Tibial nerve (tissue), 4 donors: ENCODE measurements around the gene MT2A. TPM values are rescaled to one million over a fixed set of nuclear protein-coding genes. Genes with fewer than 3 reads are reported as not detected.

Source experiments
- DNase-seq, 2 donors: peaks; one replicate each; pipeline ENCODE4 v3.0.0-alpha.2; 2019; ENCODE audit warnings: low spot score in 2 of 2
- H3K27ac ChIP-seq, 4 donors: fragments of 200-600 bp; sonication (generic) in 3 of 4; one replicate each; pipeline ENCODE4 v1.5.1; 2017 to 2019; ENCODE audit warnings: mild to moderate bottlenecking in 1 of 4
- H3K27me3 ChIP-seq, 2 donors: fragments of 200-600 bp; sonication (generic) in 1 of 2; one replicate each; pipeline versions ENCODE4 v1.5.1 to v1.6.0; 2017 to 2019
- H3K36me3 ChIP-seq, 3 donors: fragments of 200-600 bp; sonication (generic); one replicate each; pipeline ENCODE4 v1.5.1; 2018 to 2019
- H3K4me1 ChIP-seq, 4 donors: fragments of 200-600 bp; sonication (generic) in 3 of 4; one replicate each; pipeline ENCODE4 v1.5.1; 2017 to 2019
- H3K4me3 ChIP-seq, 4 donors: fragments of 200-600 bp; sonication (generic) in 3 of 4; one replicate each; pipeline ENCODE4 v1.5.1; 2017 to 2019; ENCODE audit warnings: mild to moderate bottlenecking in 1 of 4, moderate library complexity in 1 of 4
- H3K9me3 ChIP-seq, 4 donors: fragments of 200-600 bp; sonication (generic) in 3 of 4; one replicate each; pipeline ENCODE4 v1.5.1; 2017 to 2019
- CTCF ChIP-seq, 5 experiments: fragments of 200-600 bp in 3 of 5; fragments of 450-650 bp in 2 of 5; sonication (generic) in 3 of 5; IDR thresholded peaks; one replicate each; pipeline ENCODE4 v1.5.1; 2016 to 2019; ENCODE audit warnings: antibody characterized with exemption in 5 of 5, mild to moderate bottlenecking in 3 of 5, moderate library complexity in 2 of 5
- EP300 ChIP-seq, 2 donors: sonication (generic); formaldehyde crosslinking; IDR thresholded peaks; one replicate each; pipeline ENCODE4 v1.6.1; 2017; ENCODE audit warnings: antibody characterized with exemption in 2 of 2, mild to moderate bottlenecking in 1 of 2
- POLR2A ChIP-seq, 2 donors: fragments of 450-650 bp; IDR thresholded peaks; one replicate each; pipeline ENCODE4 v1.6.1; 2017; ENCODE audit warnings: antibody characterized with exemption in 2 of 2, mild to moderate bottlenecking in 2 of 2, moderate library complexity in 2 of 2
- WGBS, 2 donors: methylation state at CpG; one replicate each; pipeline ENCODE4 v1.1.5; 2018; 5-methylcytosine and 5-hydroxymethylcytosine counted together
- total RNA-seq, 4 donors: library from RNA; depleted of rRNA; stranded (reverse); fragments of >200 nt; gene quantifications; one replicate each; pipeline ENCODE4 v1.1.0, GENCODE V29; 2016

MT2A gene
- total RNA-seq, 4 donors from 2014 or later, result 154 to 612 (median 354) TPM

GRCh38 chr16:56645838-56646237, 37.5 kb downstream of the MT2A start:
- WGBS, 2 donors, result 0% methylated on average over 1 of the region's 1 CpG
- peaks cover 0 to 24% of the 10 kb centered on the region in 2 donors for H3K27me3 ChIP-seq

GRCh38 chr16:56647641-56648431, 39.5 kb downstream of the MT2A start:
- TF ChIP-seq POLR2A (IDR thresholded peaks at IDR 0.05) (no peak), CTCF (IDR thresholded peaks at IDR 0.05) (no peak), EP300 (IDR thresholded peaks at IDR 0.05) (no peak)
- Histone ChIP-seq H3K27ac (no peak overlapping the region), H3K9me3 (no peaks in the 10 kb centered on the region), H3K36me3 (no peaks in the 10 kb centered on the region), H3K27me3 (peaks cover 0 to 27% of the 10 kb centered on the region in 2 donors), H3K4me1 (peaks cover 0 to 13% (median 10%) of the 10 kb centered on the region in 4 donors), H3K4me3 (no peak overlapping the region)
- 32 to 39% methylated on average over 25 to 29 of the region's 33 CpGs for WGBS, 2 donors
- no peak for DNase-seq

More at GRCh38 chr16:56645838-56646237, 37.5 kb downstream of the MT2A start:
- no peaks in the 10 kb centered on the region for H3K36me3 ChIP-seq
- no peak for TF ChIP-seq POLR2A (IDR thresholded peaks at IDR 0.05)
- TF ChIP-seq EP300 (IDR thresholded peaks at IDR 0.05), result no peak
- TF ChIP-seq CTCF (IDR thresholded peaks at IDR 0.05), result no peak
- no peaks in the 10 kb centered on the region for H3K9me3 ChIP-seq
- no peak for DNase-seq
- no peak overlapping the region for H3K27ac ChIP-seq
- peaks cover 0 to 16% (median 10%) of the 10 kb centered on the region in 4 donors for H3K4me1 ChIP-seq
- H3K4me3 ChIP-seq, result no peak overlapping the region

GRCh38 chr16:56649271-56649670, 40.9 kb downstream of the MT2A start:
- no peak for DNase-seq
- H3K9me3 ChIP-seq, result no peaks in the 10 kb centered on the region
- peaks cover 0 to 23% of the 10 kb centered on the region in 2 donors for H3K27me3 ChIP-seq
- TF ChIP-seq EP300 (IDR thresholded peaks at IDR 0.05) (no peak), CTCF (IDR thresholded peaks at IDR 0.05) (no peak), POLR2A (IDR thresholded peaks at IDR 0.05) (no peak)
- 67 to 83% methylated on average over 2 of the region's 2 CpGs for WGBS, 2 donors
- no peaks in the 10 kb centered on the region for H3K36me3 ChIP-seq
- H3K27ac ChIP-seq, result no peak overlapping the region
- no peak overlapping the region for H3K4me3 ChIP-seq
- no peaks in the 10 kb centered on the region for H3K4me1 ChIP-seq

DNA sequence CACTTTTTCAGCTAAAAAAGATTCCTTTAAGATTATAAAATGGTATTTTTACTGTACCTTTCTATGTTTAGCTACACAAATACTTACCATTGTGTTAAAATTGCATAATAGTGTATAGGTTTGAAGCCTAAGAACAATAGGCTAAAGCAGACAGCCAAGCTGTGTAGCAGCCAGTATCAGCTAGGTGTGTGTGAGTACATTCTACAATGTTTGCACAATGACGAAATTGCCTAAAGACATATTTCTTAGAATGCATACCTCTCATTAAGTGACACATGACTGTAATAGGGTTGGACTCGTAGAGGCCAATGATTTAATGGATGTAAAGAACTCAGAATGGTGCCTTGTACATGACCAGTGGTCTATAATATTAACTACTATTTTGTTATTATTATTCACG, 41.4 kb downstream of the MT2A start:
- TF ChIP-seq EP300 (IDR thresholded peaks at IDR 0.05) (no peak), POLR2A (IDR thresholded peaks at IDR 0.05) (no peak), CTCF (IDR thresholded peaks at IDR 0.05) (no peak)
- no peak overlapping the region for H3K4me3 ChIP-seq
- no peaks in the 10 kb centered on the region for H3K4me1 ChIP-seq
- no peaks in the 10 kb centered on the region for H3K36me3 ChIP-seq
- no peaks in the 10 kb centered on the region for H3K9me3 ChIP-seq
- no peak for DNase-seq
- peaks cover 0 to 22% of the 10 kb centered on the region in 2 donors for H3K27me3 ChIP-seq
- no peak overlapping the region for H3K27ac ChIP-seq
- 78 to 83% methylated on average over 3 of the region's 3 CpGs for WGBS, 2 donors

GRCh38 chr16:56651586-56651985, 43.2 kb downstream of the MT2A start, which contains the start of gene MT1B:
Gene MT1B (plus strand): TSS chr16:56651886. CDS start chr16:56651954, 68 bp downstream.
- H3K4me3 ChIP-seq, result no peak within 1 kb of the TSS
- no peak for DNase-seq
- WGBS, 2 donors, result 57 to 76% methylated on average over 6 to 7 of the region's 7 CpGs

More at GRCh38 chr16:56651586-56651985, 43.2 kb downstream of the MT2A start, which contains the start of gene MT1B:
- Histone ChIP-seq H3K4me1 (no peaks in the 10 kb centered on the region), H3K9me3 (no peaks in the 10 kb centered on the region), H3K36me3 (no peaks in the 10 kb centered on the region), H3K27me3 (peaks cover 0 to 18% of the 10 kb centered on the region in 2 donors), H3K27ac (no peak within 1 kb of the TSS)
- TF ChIP-seq EP300 (IDR thresholded peaks at IDR 0.05) (no peak), POLR2A (IDR thresholded peaks at IDR 0.05) (no peak), CTCF (IDR thresholded peaks at IDR 0.05) (no peak)
